Measurements from ENCODE around the gene PCDHGC3.

Gene PCDHGC3

DNA sequence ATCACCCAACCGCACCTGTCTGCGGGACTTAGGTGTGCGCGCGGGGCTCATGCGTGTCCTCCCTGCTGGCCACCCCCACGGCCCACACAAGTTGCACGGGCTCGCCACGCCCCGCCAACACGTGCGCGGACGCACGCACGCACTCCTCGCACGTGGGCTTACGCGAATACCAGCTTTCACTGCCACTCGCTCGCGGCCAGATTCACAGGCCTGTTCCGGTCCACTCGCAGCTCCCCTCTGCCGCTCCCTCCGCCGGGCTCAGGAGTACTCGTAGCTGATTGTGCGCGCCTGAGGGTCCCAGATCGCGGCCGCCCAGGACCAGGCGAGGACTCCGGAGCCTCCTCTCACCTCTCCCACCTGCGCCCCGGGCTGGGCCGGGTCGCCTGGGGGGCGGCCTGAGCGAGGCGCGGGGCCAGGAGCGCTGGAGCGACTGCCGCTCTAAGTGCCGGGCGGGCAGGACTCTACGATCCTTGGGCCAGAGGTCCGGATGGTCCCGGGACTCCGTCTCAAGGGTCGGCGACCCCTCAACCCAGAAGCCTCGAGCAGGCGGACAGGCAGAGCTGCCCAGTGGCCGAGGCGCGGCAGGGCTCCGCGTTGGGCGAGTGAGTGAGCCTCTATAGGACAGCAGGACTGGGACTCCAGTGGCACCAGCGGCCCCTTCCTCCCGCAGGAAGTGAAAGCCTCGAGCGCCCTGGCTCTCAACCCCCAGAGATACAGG is 16.6 kb downstream of the PCDHGC3 start:
- H3K4me1 ChIP-seq (ENCODE audit: control insufficient read depth, insufficient read depth, low read length): peaks cover 12% of the 10 kb centered on the region
- no peak overlapping the region for H3K27ac ChIP-seq (ENCODE audit: low read length)
- WGBS (ENCODE audit: insufficient coverage, insufficient read length): no CpG with 5 or more reads among the region's 68 CpGs
- H3K4me3 ChIP-seq (ENCODE audit: low read length): peak overlapping the region; percentile 25; the same call in 1 of the 2 replicates
- no peak for DNase-seq (ENCODE audit: low read depth, low spot score)
- H3K27me3 ChIP-seq (ENCODE audit: control insufficient read depth, insufficient read depth, low read length): peaks cover 17% of the 10 kb centered on the region; the same call in 1 of the 2 replicates
- H3K36me3 ChIP-seq (ENCODE audit: control insufficient read depth, insufficient read depth, low read length): no peaks in the 10 kb centered on the region; the same call in 1 of the 2 replicates
- H3K9me3 ChIP-seq (ENCODE audit: control insufficient read depth, insufficient read depth, low read length): no peaks in the 10 kb centered on the region

DNA sequence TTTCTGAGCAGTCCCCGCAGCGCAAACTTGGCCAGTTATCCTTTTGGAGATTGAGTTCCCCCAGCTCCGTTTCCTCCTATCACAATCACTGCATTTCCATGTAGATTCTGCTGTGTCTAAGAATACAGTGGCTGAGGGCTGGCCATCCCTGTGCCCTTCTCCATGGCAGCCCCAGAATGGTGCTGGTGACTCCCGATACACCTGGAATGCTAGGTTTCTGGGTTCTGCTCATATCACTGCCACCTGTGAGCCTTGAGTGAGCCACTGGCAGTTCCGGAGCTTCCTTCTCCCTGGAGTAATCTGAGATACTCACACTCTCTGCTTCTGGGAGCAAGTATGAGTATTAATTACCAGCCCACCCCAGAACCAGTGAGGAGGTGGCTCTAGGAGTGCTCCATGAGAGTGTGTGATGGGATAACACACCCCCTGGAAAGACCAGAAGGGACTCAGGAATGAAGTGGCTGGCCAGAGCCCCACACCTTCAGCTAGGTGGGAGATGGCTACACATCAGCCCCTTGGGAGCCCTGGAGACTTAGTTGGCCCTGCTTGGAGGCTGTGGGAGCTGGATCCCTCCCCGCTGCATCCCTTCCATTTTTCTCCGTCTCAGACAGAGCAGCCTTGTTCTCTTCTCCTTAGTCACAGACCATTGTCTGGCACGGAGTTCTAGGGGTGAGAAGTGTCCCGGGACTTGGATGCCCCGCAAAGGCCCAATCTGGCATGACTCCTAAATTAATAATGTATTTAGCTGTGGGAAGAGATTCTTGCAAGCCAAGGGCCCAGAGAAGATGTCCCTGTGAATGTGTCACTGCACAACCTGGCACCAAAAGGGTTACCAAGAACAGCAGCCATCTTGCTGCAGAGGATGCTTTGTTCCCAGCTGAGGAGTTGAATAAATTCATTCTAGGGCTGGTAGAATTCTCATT is 18.0 kb downstream of the PCDHGC3 start:
- Histone ChIP-seq H3K27me3 (ENCODE audit: control insufficient read depth, insufficient read depth, low read length) (peaks cover 17% of the 10 kb centered on the region; the same call in 1 of the 2 replicates), H3K36me3 (ENCODE audit: control insufficient read depth, insufficient read depth, low read length) (no peaks in the 10 kb centered on the region; the same call in 1 of the 2 replicates), H3K4me1 (ENCODE audit: control insufficient read depth, insufficient read depth, low read length) (peaks cover 12% of the 10 kb centered on the region), H3K27ac (ENCODE audit: low read length) (no peak overlapping the region), H3K9me3 (ENCODE audit: control insufficient read depth, insufficient read depth, low read length) (no peaks in the 10 kb centered on the region), H3K4me3 (ENCODE audit: low read length) (no peak overlapping the region)
- no CpG with 5 or more reads among the region's 10 CpGs for WGBS (ENCODE audit: insufficient coverage, insufficient read length)
- no peak for DNase-seq (ENCODE audit: low read depth, low spot score)

DNA sequence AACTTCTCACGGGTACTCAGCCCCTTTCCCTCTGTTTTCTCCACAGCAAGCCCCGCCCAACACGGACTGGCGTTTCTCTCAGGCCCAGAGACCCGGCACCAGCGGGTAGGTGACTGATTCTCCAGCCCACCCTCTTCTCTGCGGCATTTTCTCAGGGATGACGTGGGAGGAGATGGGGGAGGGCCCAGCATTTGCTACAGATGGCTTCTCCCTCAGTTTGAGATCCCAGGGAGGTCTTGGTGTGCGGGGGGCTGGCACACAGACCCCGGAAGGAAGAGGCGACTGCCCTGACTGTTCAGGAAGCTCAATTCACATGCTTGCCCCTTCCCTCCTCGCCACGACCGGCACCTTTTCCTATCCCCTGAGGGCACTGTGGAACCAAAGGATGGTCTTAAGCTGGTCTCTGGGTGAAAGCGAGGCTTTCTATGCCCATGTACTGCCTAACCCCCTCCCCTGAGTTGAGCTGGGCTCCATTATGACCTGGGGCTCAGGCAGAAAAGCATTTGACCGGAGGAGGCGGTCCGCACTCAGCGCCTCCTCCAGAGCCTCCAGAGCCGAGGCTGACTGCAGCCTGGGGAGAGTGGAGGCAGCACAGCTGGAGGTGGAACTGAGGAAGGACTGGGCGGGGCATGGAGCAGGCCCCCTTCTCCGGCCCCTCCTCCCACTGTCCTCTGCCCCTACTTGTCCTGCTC is 19.1 kb downstream of the PCDHGC3 start:
- Histone ChIP-seq H3K9me3 (ENCODE audit: control insufficient read depth, insufficient read depth, low read length) (no peaks in the 10 kb centered on the region), H3K4me1 (ENCODE audit: control insufficient read depth, insufficient read depth, low read length) (peaks cover 12% of the 10 kb centered on the region), H3K27ac (ENCODE audit: low read length) (no peak overlapping the region), H3K4me3 (ENCODE audit: low read length) (peak overlapping the region; percentile 10; the same call in 1 of the 2 replicates), H3K36me3 (ENCODE audit: control insufficient read depth, insufficient read depth, low read length) (no peaks in the 10 kb centered on the region; the same call in 1 of the 2 replicates), H3K27me3 (ENCODE audit: control insufficient read depth, insufficient read depth, low read length) (peaks cover 17% of the 10 kb centered on the region; the same call in 1 of the 2 replicates)
- WGBS (ENCODE audit: insufficient coverage, insufficient read length): no CpG with 5 or more reads among the region's 22 CpGs
- DNase-seq (ENCODE audit: low read depth, low spot score): no peak

DNA sequence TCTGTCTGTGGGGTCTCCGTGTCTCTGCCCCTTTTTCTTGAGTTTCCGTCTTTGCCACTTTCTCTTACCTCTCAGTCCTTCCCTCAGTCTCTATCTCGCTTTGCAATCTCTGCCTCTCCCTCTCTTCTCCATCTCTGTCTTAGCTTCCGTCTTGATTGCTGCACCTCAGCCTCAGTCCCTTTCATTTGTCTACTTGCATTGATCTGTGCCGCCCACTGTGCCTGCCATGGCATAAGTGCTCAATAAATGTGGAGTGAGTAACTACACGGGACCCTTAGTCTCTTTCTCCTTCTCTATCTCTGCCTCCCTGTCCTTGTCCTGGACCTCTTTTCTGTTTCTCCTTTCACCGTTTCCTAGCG is 19.7 kb downstream of the PCDHGC3 start:
- WGBS (ENCODE audit: insufficient coverage, insufficient read length): no CpG with 5 or more reads among the region's 8 CpGs
- no peak for DNase-seq (ENCODE audit: low read depth, low spot score)
- Histone ChIP-seq H3K4me3 (ENCODE audit: low read length) (no peak overlapping the region), H3K4me1 (ENCODE audit: control insufficient read depth, insufficient read depth, low read length) (peaks cover 12% of the 10 kb centered on the region), H3K27me3 (ENCODE audit: control insufficient read depth, insufficient read depth, low read length) (peaks cover 17% of the 10 kb centered on the region; the same call in 1 of the 2 replicates), H3K36me3 (ENCODE audit: control insufficient read depth, insufficient read depth, low read length) (no peaks in the 10 kb centered on the region; the same call in 1 of the 2 replicates), H3K9me3 (ENCODE audit: control insufficient read depth, insufficient read depth, low read length) (no peaks in the 10 kb centered on the region), H3K27ac (ENCODE audit: low read length) (no peak overlapping the region)

DNA sequence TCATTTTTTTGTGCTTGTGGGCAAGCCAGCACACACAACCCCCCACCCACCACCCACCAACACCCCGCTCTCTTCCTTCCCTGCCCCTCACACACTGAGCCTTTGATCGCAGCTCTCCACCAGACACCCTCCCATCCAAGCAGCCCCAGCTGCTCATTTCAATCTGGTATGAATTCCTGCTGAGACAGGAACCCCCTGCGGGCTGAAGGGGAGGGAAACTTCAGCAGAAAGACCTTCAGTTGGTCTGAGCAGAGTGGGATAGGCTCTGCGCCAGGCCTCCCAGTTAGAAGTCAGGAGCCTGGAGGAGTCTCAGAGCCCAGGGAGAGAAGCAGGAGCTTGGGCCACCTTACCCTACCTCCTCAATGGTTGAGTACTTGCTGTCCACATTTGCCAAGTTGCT is 20.3 kb downstream of the PCDHGC3 start:
- no CpG with 5 or more reads among the region's 4 CpGs for WGBS (ENCODE audit: insufficient coverage, insufficient read length)
- no peak overlapping the region for H3K27ac ChIP-seq (ENCODE audit: low read length)
- no peak for DNase-seq (ENCODE audit: low read depth, low spot score)
- H3K36me3 ChIP-seq (ENCODE audit: control insufficient read depth, insufficient read depth, low read length): no peaks in the 10 kb centered on the region; the same call in 1 of the 2 replicates
- peaks cover 14% of the 10 kb centered on the region; the same call in 1 of the 2 replicates for H3K27me3 ChIP-seq (ENCODE audit: control insufficient read depth, insufficient read depth, low read length)
- no peaks in the 10 kb centered on the region for H3K9me3 ChIP-seq (ENCODE audit: control insufficient read depth, insufficient read depth, low read length)
- no peak overlapping the region for H3K4me3 ChIP-seq (ENCODE audit: low read length)
- H3K4me1 ChIP-seq (ENCODE audit: control insufficient read depth, insufficient read depth, low read length): peaks cover 10% of the 10 kb centered on the region

DNA sequence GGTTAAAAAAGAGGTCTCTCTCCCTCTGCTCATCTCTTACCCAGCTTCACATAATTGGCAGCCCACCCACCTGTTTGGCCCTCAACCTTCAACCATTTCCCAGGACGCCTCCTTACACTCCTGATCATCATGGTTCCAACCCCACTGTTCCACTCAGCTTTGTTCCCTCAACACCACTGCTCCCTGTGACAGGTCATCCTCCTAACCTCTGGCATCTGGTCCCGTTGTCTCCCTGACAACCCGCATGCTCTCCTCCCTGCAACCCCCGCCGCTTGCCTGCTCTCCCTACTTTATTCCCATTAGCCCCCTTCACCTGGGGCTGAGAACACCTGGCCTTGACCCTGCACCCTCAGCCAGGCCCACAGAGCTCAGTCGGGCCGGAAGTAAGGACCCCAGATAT is 26.0 kb downstream of the PCDHGC3 start:
- Histone ChIP-seq H3K27ac (ENCODE audit: low read length) (no peak overlapping the region), H3K9me3 (ENCODE audit: control insufficient read depth, insufficient read depth, low read length) (no peaks in the 10 kb centered on the region), H3K4me3 (ENCODE audit: low read length) (no peak overlapping the region), H3K27me3 (ENCODE audit: control insufficient read depth, insufficient read depth, low read length) (no peaks in the 10 kb centered on the region), H3K36me3 (ENCODE audit: control insufficient read depth, insufficient read depth, low read length) (no peaks in the 10 kb centered on the region), H3K4me1 (ENCODE audit: control insufficient read depth, insufficient read depth, low read length) (no peaks in the 10 kb centered on the region)
- no peak for DNase-seq (ENCODE audit: low read depth, low spot score)
- no CpG with 5 or more reads among the region's 7 CpGs for WGBS (ENCODE audit: insufficient coverage, insufficient read length)

DNA sequence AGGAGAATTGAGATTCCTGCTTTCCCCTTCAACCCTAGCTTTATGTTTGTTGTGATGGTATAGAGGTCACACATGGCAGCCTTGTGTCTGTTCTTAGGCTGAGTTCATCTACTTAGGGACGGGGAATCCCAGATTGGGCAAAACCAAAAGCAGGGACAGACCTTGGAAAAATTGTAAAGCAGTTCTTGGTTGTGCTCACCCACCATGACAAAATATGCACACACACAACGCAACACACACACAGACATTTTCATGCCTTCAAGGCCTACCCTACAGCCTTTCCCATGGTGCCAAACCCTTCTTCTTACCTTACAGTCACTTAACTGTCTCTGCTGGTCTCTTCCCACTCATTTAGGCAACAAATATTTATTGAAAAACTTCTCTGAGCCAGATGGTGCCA is 27.9 kb downstream of the PCDHGC3 start:
- Histone ChIP-seq H3K27ac (ENCODE audit: low read length) (no peak overlapping the region), H3K4me3 (ENCODE audit: low read length) (no peak overlapping the region), H3K9me3 (ENCODE audit: control insufficient read depth, insufficient read depth, low read length) (no peaks in the 10 kb centered on the region), H3K4me1 (ENCODE audit: control insufficient read depth, insufficient read depth, low read length) (no peaks in the 10 kb centered on the region), H3K27me3 (ENCODE audit: control insufficient read depth, insufficient read depth, low read length) (no peaks in the 10 kb centered on the region), H3K36me3 (ENCODE audit: control insufficient read depth, insufficient read depth, low read length) (no peaks in the 10 kb centered on the region)
- DNase-seq (ENCODE audit: low read depth, low spot score): no peak
- no CpG with 5 or more reads among the region's 2 CpGs for WGBS (ENCODE audit: insufficient coverage, insufficient read length)

DNA sequence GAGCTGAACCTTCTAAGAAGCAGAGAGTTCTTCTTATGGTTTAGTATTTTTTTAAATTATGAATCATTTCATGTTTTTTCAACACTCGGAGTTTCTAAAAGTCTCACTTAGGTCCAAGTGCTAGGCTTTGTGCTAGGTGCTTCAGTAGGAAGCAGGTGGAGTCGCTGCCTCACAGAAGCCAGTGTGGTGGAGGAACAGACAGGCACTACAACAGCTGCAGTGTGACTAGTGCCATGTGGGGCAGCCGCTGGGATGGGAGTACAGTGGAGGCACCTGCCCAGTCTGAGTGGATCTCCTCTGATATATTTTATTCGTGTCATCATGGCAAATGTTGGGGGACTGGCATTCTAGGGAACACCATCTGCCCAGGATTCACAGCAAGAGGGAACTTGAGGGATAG is 28.4 kb downstream of the PCDHGC3 start:
- H3K27ac ChIP-seq (ENCODE audit: low read length): no peak overlapping the region
- DNase-seq (ENCODE audit: low read depth, low spot score): no peak
- no peaks in the 10 kb centered on the region for H3K9me3 ChIP-seq (ENCODE audit: control insufficient read depth, insufficient read depth, low read length)
- WGBS (ENCODE audit: insufficient coverage, insufficient read length): no CpG with 5 or more reads among the region's 4 CpGs
- H3K36me3 ChIP-seq (ENCODE audit: control insufficient read depth, insufficient read depth, low read length): no peaks in the 10 kb centered on the region
- no peaks in the 10 kb centered on the region for H3K4me1 ChIP-seq (ENCODE audit: control insufficient read depth, insufficient read depth, low read length)
- no peak overlapping the region for H3K4me3 ChIP-seq (ENCODE audit: low read length)
- H3K27me3 ChIP-seq (ENCODE audit: control insufficient read depth, insufficient read depth, low read length): no peaks in the 10 kb centered on the region

DNA sequence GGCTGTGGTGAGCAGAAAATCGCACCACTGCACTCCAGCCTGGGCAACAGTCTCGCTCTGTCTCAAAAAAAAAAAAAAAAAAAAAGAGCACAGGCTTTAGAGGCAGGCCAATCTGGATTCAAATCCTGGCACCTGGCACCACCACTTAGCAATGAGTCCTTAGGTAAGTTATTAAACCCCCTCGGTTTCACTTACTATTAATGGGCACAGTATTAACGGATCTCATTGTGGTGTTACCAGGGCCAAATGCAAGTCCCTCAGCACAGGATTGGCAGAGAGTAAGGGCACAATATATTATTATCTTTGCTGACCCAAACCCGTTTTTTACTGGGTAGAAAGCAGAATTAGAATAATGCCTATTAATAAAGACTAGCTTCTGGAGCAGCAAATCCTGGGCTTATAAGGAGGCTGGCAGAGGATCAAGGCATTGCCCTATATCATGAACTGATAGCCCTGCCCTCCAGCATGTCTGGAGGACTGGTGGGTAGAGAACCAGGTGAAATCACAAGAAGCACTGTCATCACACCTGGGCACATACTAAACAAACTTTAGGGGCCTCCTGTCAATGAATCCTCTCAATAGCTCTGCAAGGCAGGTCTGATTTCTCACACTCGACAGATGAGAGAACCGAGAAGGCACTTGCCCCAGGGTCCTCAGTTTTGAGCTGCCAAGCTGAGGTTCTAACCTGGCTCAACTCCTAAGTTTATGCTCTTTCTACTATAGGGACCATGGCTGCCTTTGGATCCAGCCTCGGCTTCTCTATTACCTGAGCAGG is 30.8 kb downstream of the PCDHGC3 start:
- Histone ChIP-seq H3K4me1 (ENCODE audit: control insufficient read depth, insufficient read depth, low read length) (no peaks in the 10 kb centered on the region; the same call in 1 of the 2 replicates), H3K4me3 (ENCODE audit: low read length) (no peak overlapping the region), H3K9me3 (ENCODE audit: control insufficient read depth, insufficient read depth, low read length) (no peaks in the 10 kb centered on the region), H3K36me3 (ENCODE audit: control insufficient read depth, insufficient read depth, low read length) (no peaks in the 10 kb centered on the region), H3K27me3 (ENCODE audit: control insufficient read depth, insufficient read depth, low read length) (no peaks in the 10 kb centered on the region), H3K27ac (ENCODE audit: low read length) (no peak overlapping the region)
- no CpG with 5 or more reads among the region's 8 CpGs for WGBS (ENCODE audit: insufficient coverage, insufficient read length)
- no peak for DNase-seq (ENCODE audit: low read depth, low spot score)
